ENCODE data around the gene XIAP.

DNA sequence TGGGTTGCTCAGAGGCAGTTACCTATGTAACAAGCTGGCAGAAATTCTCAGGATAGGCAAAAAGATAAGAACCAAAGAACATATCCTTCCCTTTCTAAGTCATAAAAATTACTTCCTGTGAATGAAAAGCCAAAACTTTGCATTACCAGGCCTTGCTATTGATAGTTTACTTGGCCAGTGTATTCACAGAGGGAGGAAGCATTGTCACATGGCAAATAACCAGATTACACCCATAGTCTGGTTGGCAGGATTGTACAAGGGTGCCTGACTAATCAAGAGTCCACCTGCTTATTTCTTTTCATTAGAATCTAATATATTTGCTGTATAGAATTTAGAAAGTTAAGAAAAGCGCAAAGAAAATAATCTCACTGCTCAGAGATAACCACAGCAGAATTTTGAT is 14.1 kb downstream of the XIAP start:
- TF ChIP-seq CTCF (IDR thresholded peaks at IDR 0.05) (no peak), POLR2A (IDR thresholded peaks at IDR 0.05) (no peak)

All from ovary (tissue), 3 donors.